ENCODE results near the gene SDHD. TPM values are rescaled to one million over a fixed set of nuclear protein-coding genes. Genes with fewer than 3 reads are reported as not detected.

Gene SDHD
- total and polyA plus RNA-seq, 2 experiments from 2014 or later = 151 to 158 TPM

- H3K9me2 ChIP-seq (replicated peaks; ENCODE audit: insufficient read depth) = no peaks in the 10 kb centered on the region
- H4K20me1 ChIP-seq (ENCODE audit: insufficient read depth, poor library complexity, severe bottlenecking) = no peaks in the 10 kb centered on the region
- no peak overlapping the region for H2AFZ ChIP-seq
- H3K4me3 ChIP-seq = no peak overlapping the region
- no peaks in the 10 kb centered on the region for H3K4me1 ChIP-seq (ENCODE audit: insufficient read depth)
- TF ChIP-seq EZH2 (IDR thresholded peaks at IDR 0.05; ENCODE audit: borderline replicate concordance) = no peak
- no peak for TF ChIP-seq EZH2phosphoT487 (IDR thresholded peaks at IDR 0.05; ENCODE audit: low read depth, severe bottlenecking, unreplicated experiment)
- TF ChIP-seq, protein P1, sequence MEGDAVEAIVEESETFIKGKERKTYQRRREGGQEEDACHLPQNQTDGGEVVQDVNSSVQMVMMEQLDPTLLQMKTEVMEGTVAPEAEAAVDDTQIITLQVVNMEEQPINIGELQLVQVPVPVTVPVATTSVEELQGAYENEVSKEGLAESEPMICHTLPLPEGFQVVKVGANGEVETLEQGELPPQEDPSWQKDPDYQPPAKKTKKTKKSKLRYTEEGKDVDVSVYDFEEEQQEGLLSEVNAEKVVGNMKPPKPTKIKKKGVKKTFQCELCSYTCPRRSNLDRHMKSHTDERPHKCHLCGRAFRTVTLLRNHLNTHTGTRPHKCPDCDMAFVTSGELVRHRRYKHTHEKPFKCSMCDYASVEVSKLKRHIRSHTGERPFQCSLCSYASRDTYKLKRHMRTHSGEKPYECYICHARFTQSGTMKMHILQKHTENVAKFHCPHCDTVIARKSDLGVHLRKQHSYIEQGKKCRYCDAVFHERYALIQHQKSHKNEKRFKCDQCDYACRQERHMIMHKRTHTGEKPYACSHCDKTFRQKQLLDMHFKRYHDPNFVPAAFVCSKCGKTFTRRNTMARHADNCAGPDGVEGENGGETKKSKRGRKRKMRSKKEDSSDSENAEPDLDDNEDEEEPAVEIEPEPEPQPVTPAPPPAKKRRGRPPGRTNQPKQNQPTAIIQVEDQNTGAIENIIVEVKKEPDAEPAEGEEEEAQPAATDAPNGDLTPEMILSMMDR (IDR thresholded peaks at IDR 0.05; ENCODE audit: poor library complexity) = no peak
- H3K79me2 ChIP-seq = no peaks in the 10 kb centered on the region
- H3K4me2 ChIP-seq = no peak overlapping the region
- DNase-seq (ENCODE audit: low spot score) = no peak
- WGBS (ENCODE audit: low lambda C conversion rate, missing lambda C conversion rate) = 81% methylated on average over 5 of the region's 5 CpGs
- H3K27me3 ChIP-seq = no peaks in the 10 kb centered on the region
- H3K27ac ChIP-seq = no peak overlapping the region
- H3K36me3 ChIP-seq (replicated peaks; ENCODE audit: insufficient read depth, low read depth) = no peaks in the 10 kb centered on the region
- H3K9me3 ChIP-seq (ENCODE audit: low read depth) = no peaks in the 10 kb centered on the region
Measured at GRCh38 chr11:112115386-112115785, 28.7 kb downstream of the SDHD start.

DNA sequence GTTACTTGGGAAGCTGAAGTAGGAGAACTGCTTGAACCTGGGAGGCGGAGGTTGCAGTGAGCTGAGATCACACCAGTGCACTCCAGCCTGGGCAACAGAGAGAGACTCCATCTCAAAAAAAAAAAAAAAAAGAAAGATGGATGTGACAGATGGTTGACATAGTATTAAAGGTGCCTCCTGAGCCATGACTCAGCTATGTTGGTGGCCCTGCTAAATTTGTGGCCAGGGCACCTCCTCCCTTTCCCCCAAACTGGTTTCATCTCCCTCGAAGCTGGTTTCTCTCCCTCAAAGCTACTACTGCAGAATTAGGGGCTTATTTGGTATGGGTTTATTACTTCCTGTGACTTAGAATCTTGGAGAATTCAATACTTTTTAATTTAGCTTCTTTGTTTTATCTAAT, 31.5 kb downstream of the SDHD start:
- no peak overlapping the region for H3K4me3 ChIP-seq
- H2AFZ ChIP-seq = no peak overlapping the region
- WGBS (ENCODE audit: low lambda C conversion rate, missing lambda C conversion rate) = 90% methylated on average over 2 of the region's 2 CpGs
- H3K27ac ChIP-seq = no peak overlapping the region
- no peaks in the 10 kb centered on the region for H4K20me1 ChIP-seq (ENCODE audit: insufficient read depth, poor library complexity, severe bottlenecking)
- TF ChIP-seq, protein P1 (IDR thresholded peaks at IDR 0.05; ENCODE audit: poor library complexity) = no peak
- TF ChIP-seq EZH2phosphoT487 (IDR thresholded peaks at IDR 0.05; ENCODE audit: low read depth, severe bottlenecking, unreplicated experiment) (no peak), EZH2 (IDR thresholded peaks at IDR 0.05; ENCODE audit: borderline replicate concordance) (no peak)
- no peaks in the 10 kb centered on the region for H3K27me3 ChIP-seq
- no peaks in the 10 kb centered on the region for H3K9me2 ChIP-seq (replicated peaks; ENCODE audit: insufficient read depth)
- no peaks in the 10 kb centered on the region for H3K36me3 ChIP-seq (replicated peaks; ENCODE audit: insufficient read depth, low read depth)
- H3K4me2 ChIP-seq = no peak overlapping the region
- no peaks in the 10 kb centered on the region for H3K4me1 ChIP-seq (ENCODE audit: insufficient read depth)
- no peaks in the 10 kb centered on the region for H3K79me2 ChIP-seq
- no peaks in the 10 kb centered on the region for H3K9me3 ChIP-seq (ENCODE audit: low read depth)
- DNase-seq (ENCODE audit: low spot score) = no peak

DNA sequence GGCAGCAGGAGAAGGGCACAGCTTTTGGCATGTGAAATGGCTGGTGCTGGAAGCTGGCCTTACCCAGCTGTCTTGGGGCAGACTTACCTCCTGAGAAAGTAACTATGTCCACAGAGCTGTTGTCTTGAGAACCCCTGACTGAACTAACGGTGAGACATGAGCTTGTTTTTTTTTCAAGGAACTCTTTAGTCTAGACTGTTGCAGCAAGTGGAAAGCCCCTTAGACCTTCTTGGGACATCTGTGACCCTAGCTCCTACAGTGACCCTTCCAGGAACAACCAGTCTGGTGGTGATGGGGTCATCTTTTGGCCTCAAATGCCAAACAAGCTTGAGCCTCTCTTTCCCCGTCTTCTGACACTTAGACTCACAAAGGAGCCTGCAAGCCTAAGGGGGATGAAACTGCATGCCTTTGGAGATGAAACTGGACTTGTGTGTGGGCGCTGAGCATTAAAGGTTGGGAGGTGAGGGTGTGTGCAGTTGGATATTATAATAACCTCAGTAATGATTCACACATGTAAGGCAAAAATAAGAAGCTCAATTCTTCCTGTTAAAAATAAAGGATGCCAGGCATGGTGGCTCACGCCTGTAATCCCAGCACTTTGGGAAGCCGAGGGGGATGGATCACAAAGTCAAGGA, 35.4 kb downstream of the SDHD start:
- Histone ChIP-seq H3K27me3 (no peaks in the 10 kb centered on the region), H3K9me2 (replicated peaks; ENCODE audit: insufficient read depth) (no peaks in the 10 kb centered on the region), H3K79me2 (no peaks in the 10 kb centered on the region), H3K36me3 (replicated peaks; ENCODE audit: insufficient read depth, low read depth) (no peaks in the 10 kb centered on the region), H3K4me1 (ENCODE audit: insufficient read depth) (no peaks in the 10 kb centered on the region), H4K20me1 (ENCODE audit: insufficient read depth, poor library complexity, severe bottlenecking) (no peaks in the 10 kb centered on the region), H3K4me3 (no peak overlapping the region), H3K9me3 (ENCODE audit: low read depth) (no peaks in the 10 kb centered on the region), H3K4me2 (no peak overlapping the region), H3K27ac (no peak overlapping the region), H2AFZ (no peak overlapping the region)
- 94% methylated on average over 5 of the region's 5 CpGs for WGBS (ENCODE audit: low lambda C conversion rate, missing lambda C conversion rate)
- TF ChIP-seq, protein P1 (IDR thresholded peaks at IDR 0.05; ENCODE audit: poor library complexity) = no peak
- TF ChIP-seq EZH2 (IDR thresholded peaks at IDR 0.05; ENCODE audit: borderline replicate concordance) (no peak), EZH2phosphoT487 (IDR thresholded peaks at IDR 0.05; ENCODE audit: low read depth, severe bottlenecking, unreplicated experiment) (no peak)
- no peak for DNase-seq (ENCODE audit: low spot score)

All from hepatocyte (in vitro differentiated cells).